Neutrophil (primary cell): ENCODE results near the gene FBN2.

Source experiments
- H3K27ac ChIP-seq: fragments of 200-600 bp; sonication (generic); 2 replicates; pipeline ENCODE4 v1.5.1; 2016; ENCODE audit warnings: mild to moderate bottlenecking, moderate library complexity
- H3K27me3 ChIP-seq: fragments of 200-600 bp; sonication (generic); 2 replicates; pipeline ENCODE4 v1.6.0; 2016; ENCODE audit warnings: mild to moderate bottlenecking
- H3K36me3 ChIP-seq: fragments of 200-600 bp; sonication (generic); 2 replicates; pipeline ENCODE4 v1.5.1; 2017
- H3K4me1 ChIP-seq, 2 experiments: fragments of 200-600 bp in 1 of 2; sonication (generic) in 1 of 2; 1 replicate in 1 of 2; 2 replicates in 1 of 2; pipeline versions ENCODE4 v1.5.1 to v1.6.1; 2013 to 2016; ENCODE audit warnings: low read depth in 1 of 2, low read length in 1 of 2, mild to moderate bottlenecking in 1 of 2, moderate library complexity in 1 of 2; ENCODE audit not compliant: control insufficient read depth in 1 of 2, insufficient read depth in 1 of 2
- H3K4me3 ChIP-seq, 2 experiments: fragments of 200-600 bp in 1 of 2; sonication (generic) in 1 of 2; 1 replicate in 1 of 2; 2 replicates in 1 of 2; pipeline ENCODE4 v1.5.1; 2013 to 2016; ENCODE audit warnings: low read depth in 1 of 2, low read length in 1 of 2, mild to moderate bottlenecking in 1 of 2, moderate library complexity in 1 of 2
- H3K9me3 ChIP-seq: fragments of 200-600 bp; sonication (generic); 2 replicates; pipeline ENCODE4 v1.5.1; 2016
- TF ChIP-seq, protein P1 (sequence below): fragments of 200-600 bp; sonication (generic); IDR thresholded peaks from 2 replicates; pipeline ENCODE4 v1.5.1; 2016; ENCODE audit warnings: antibody characterized with exemption

Gene FBN2

DNA sequence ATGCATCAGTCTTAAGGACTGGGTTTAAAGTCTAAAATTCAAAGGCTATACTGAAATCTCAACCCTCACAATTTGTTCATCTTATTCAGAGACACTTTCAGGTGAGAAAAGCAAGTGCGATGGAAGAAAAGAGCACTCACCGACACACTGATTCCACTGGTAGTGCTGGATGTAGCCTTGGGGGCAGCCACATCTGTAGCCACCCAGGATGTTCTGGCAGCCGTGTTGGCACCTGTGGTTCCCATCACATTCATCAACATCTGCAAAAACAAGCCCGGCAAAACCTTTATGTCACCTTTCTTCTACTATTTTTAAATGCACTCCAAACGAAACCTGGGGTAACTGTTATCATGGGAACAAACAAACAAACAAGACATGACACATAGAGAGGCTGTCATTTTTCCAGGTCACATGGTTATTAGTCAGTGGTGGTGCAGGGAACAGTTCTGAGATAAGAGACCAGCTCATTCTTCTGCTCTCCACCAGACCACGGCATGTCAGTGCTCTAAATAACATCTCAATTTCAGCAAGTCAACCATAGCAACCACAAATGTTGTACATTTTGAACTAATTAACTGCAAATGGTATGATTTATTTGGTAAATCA, 266.1 kb downstream of the FBN2 start:
- H3K36me3 ChIP-seq = no peaks in the 10 kb centered on the region
- H3K27ac ChIP-seq = no peak overlapping the region
- no peaks in the 10 kb centered on the region for H3K4me1 ChIP-seq

GRCh38 chr5:128271071-128271470, 267.0 kb downstream of the FBN2 start:
- no peaks in the 10 kb centered on the region for H3K27me3 ChIP-seq
- H3K4me1 ChIP-seq = no peaks in the 10 kb centered on the region
- TF ChIP-seq, protein P1, sequence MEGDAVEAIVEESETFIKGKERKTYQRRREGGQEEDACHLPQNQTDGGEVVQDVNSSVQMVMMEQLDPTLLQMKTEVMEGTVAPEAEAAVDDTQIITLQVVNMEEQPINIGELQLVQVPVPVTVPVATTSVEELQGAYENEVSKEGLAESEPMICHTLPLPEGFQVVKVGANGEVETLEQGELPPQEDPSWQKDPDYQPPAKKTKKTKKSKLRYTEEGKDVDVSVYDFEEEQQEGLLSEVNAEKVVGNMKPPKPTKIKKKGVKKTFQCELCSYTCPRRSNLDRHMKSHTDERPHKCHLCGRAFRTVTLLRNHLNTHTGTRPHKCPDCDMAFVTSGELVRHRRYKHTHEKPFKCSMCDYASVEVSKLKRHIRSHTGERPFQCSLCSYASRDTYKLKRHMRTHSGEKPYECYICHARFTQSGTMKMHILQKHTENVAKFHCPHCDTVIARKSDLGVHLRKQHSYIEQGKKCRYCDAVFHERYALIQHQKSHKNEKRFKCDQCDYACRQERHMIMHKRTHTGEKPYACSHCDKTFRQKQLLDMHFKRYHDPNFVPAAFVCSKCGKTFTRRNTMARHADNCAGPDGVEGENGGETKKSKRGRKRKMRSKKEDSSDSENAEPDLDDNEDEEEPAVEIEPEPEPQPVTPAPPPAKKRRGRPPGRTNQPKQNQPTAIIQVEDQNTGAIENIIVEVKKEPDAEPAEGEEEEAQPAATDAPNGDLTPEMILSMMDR = no peak
- no peaks in the 10 kb centered on the region for H3K36me3 ChIP-seq
- H3K4me3 ChIP-seq = no peak overlapping the region
- H3K9me3 ChIP-seq = no peaks in the 10 kb centered on the region
- no peak overlapping the region for H3K27ac ChIP-seq

More for the DNA sequence above, 266.1 kb downstream of the FBN2 start:
- H3K27me3 ChIP-seq = no peaks in the 10 kb centered on the region
- no peaks in the 10 kb centered on the region for H3K9me3 ChIP-seq
- TF ChIP-seq, protein P1 = no peak
- no peak overlapping the region for H3K4me3 ChIP-seq

GRCh38 chr5:128264564-128265360, 273.3 kb downstream of the FBN2 start:
- no peak overlapping the region for H3K4me3 ChIP-seq
- no peaks in the 10 kb centered on the region for H3K4me1 ChIP-seq
- H3K27ac ChIP-seq = no peak overlapping the region
- TF ChIP-seq, protein P1 = no peak
- H3K36me3 ChIP-seq = peaks cover 9% of the 10 kb centered on the region
- no peaks in the 10 kb centered on the region for H3K9me3 ChIP-seq
- no peaks in the 10 kb centered on the region for H3K27me3 ChIP-seq

- no peaks in the 10 kb centered on the region for H3K27me3 ChIP-seq
- TF ChIP-seq, protein P1 = no peak
- H3K27ac ChIP-seq = no peak overlapping the region
- no peaks in the 10 kb centered on the region for H3K9me3 ChIP-seq
- H3K4me1 ChIP-seq = no peaks in the 10 kb centered on the region
- H3K36me3 ChIP-seq = peaks cover 9% of the 10 kb centered on the region
- no peak overlapping the region for H3K4me3 ChIP-seq
Observed at GRCh38 chr5:128263357-128263756, 274.7 kb downstream of the FBN2 start.

DNA sequence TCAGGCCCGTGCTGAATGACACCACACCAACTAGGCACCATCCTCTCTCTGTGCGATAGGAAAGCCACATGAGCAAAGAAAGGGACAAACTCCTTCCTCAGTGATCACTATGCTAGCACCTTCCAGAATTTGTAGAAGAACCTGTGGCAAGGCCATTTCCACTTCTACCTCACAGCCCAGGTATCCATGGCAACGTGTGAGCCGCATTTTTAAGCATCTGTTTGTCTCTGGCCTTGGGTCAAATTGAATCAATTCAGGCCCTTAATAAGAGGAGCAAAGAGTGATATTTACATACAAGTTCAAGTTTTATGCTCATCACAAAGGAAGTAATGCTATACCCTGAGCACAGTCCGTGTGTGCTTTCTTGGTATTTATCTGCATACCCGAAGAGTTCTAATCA, 275.1 kb downstream of the FBN2 start:
- Histone ChIP-seq H3K4me3 (no peak overlapping the region), H3K36me3 (peaks cover 9% of the 10 kb centered on the region), H3K9me3 (no peaks in the 10 kb centered on the region), H3K27ac (no peak overlapping the region), H3K27me3 (no peaks in the 10 kb centered on the region), H3K4me1 (no peaks in the 10 kb centered on the region)
- TF ChIP-seq, protein P1 = no peak
